GM23338 (cell line): ENCODE data around the gene MIDN. TPM values are rescaled to one million over a fixed set of nuclear protein-coding genes. Genes with fewer than 3 reads are reported as not detected.

ENCODE experiments used
- ATAC-seq: fragments of 200-7000 bp; cut with Tn5 transposase; 3 replicates; pipeline ENCODE4 v1.9.1; 2020
- DNase-seq: peaks from one replicate; pipeline ENCODE4 v3.0.0-alpha.2; 2015; ENCODE audit warnings: low spot score
- H2AFZ ChIP-seq: fragments of 200-600 bp; sonication (generic); 2 replicates; pipeline ENCODE4 v1.8.0; 2016; ENCODE audit warnings: antibody characterized with exemption, mild to moderate bottlenecking, moderate library complexity
- H3F3A ChIP-seq: fragments of 200-600 bp; sonication (generic); replicated peaks from 2 replicates; pipeline ENCODE4 v1.8.0; 2017; ENCODE audit warnings: antibody characterized with exemption, mixed run types, low read depth
- H3K27ac ChIP-seq: fragments of 200-600 bp; sonication (generic); 2 replicates; pipeline ENCODE4 v1.6.1; 2016; ENCODE audit warnings: low read depth
- H3K27me3 ChIP-seq: fragments of 200-600 bp; sonication (generic); 2 replicates; pipeline ENCODE4 v1.8.0; 2016; ENCODE audit warnings: mild to moderate bottlenecking, mixed run types, moderate library complexity; ENCODE audit not compliant: insufficient read depth
- H3K36me3 ChIP-seq: fragments of 200-600 bp; sonication (generic); 2 replicates; pipeline ENCODE4 v1.8.0; 2016; ENCODE audit warnings: mild to moderate bottlenecking; ENCODE audit not compliant: insufficient read depth
- H3K4me1 ChIP-seq: fragments of 200-600 bp; sonication (generic); 2 replicates; pipeline ENCODE4 v1.8.0; 2016; ENCODE audit warnings: mild to moderate bottlenecking, moderate library complexity; ENCODE audit not compliant: insufficient read depth
- H3K4me2 ChIP-seq: fragments of 200-600 bp; sonication (generic); 2 replicates; pipeline ENCODE4 v1.7.1; 2017; ENCODE audit warnings: mixed run types
- H3K4me3 ChIP-seq: fragments of 200-600 bp; sonication (generic); 2 replicates; pipeline ENCODE4 v1.6.1; 2016; ENCODE audit warnings: mixed run types
- H3K79me2 ChIP-seq: fragments of 200-600 bp; sonication (generic); replicated peaks from 2 replicates; pipeline ENCODE4 v1.8.0; 2017; ENCODE audit warnings: mild to moderate bottlenecking; ENCODE audit not compliant: insufficient read depth
- H3K9me2 ChIP-seq: fragments of 200-600 bp; sonication (generic); 2 replicates; pipeline ENCODE4 v1.8.0; 2017; ENCODE audit not compliant: insufficient read depth
- H4K20me1 ChIP-seq: fragments of 200-600 bp; sonication (generic); replicated peaks from 2 replicates; pipeline ENCODE4 v1.8.0; 2017; ENCODE audit warnings: mild to moderate bottlenecking; ENCODE audit not compliant: insufficient read depth
- H3K27ac Mint-ChIP-seq: 2 replicates; pipeline ENCODE4 v1.8.0; 2020; ENCODE audit warnings: inconsistent platforms, mild to moderate bottlenecking, moderate library complexity, mixed read lengths
- H3K27me3 Mint-ChIP-seq: 3 replicates; pipeline ENCODE4 v1.8.0; 2022; ENCODE audit warnings: low read depth, mild to moderate bottlenecking, moderate library complexity, mixed read lengths, inconsistent platforms; ENCODE audit not compliant: insufficient read depth, poor library complexity
- H3K36me3 Mint-ChIP-seq: 3 replicates; pipeline ENCODE4 v1.8.0; 2021; ENCODE audit warnings: low read depth, mild to moderate bottlenecking, inconsistent platforms, moderate library complexity, mixed read lengths
- H3K4me1 Mint-ChIP-seq: 3 replicates; pipeline ENCODE4 v1.8.0; 2020; ENCODE audit warnings: mild to moderate bottlenecking, inconsistent platforms, mixed read lengths
- H3K4me3 Mint-ChIP-seq: 3 replicates; pipeline ENCODE4 v1.8.0; 2021; ENCODE audit warnings: moderate library complexity, mild to moderate bottlenecking, inconsistent platforms, mixed read lengths
- H3K9me3 Mint-ChIP-seq: 3 replicates; pipeline ENCODE4 v1.8.0; 2020; ENCODE audit warnings: moderate library complexity, mild to moderate bottlenecking, inconsistent platforms, mixed read lengths
- CREB1 ChIP-seq: fragments of 250-450 bp; sonication (Bioruptor Pico); IDR thresholded peaks from 2 replicates; pipeline ENCODE4 v1.5.0; 2020; ENCODE audit warnings: low read depth, mild to moderate bottlenecking, moderate library complexity
- ZNF331 ChIP-seq: fragments of 250-450 bp; sonication (Bioruptor Pico); IDR thresholded peaks from 2 replicates; pipeline ENCODE4 v1.5.0; 2020; ENCODE audit warnings: low read depth, mild to moderate bottlenecking, moderate library complexity
- polyA plus RNA-seq: library from polyadenylated mRNA; unstranded; fragments of >200 nt; fragmentation: Nextera tagmentation; extraction: Ambion mirVana; gene quantifications from 2 replicates; pipeline ENCODE4 v1.2.1, GENCODE V29; 2016
- total RNA-seq: library from RNA; depleted of rRNA; stranded (reverse); fragments of >200 nt; shearing (Covaris generic); gene quantifications from 2 replicates; pipeline ENCODE4 v1.2.3, GENCODE V29; 2014
- TF ChIP-seq, protein P1 (sequence below), 2 experiments: fragments of 200-600 bp in 1 of 2; sonication (generic) in 1 of 2; conservative IDR thresholded peaks; 2 replicates each; pipeline versions ENCODE4 v1.5.1 to v1.6.1; 2016 to 2017; ENCODE audit warnings: antibody characterized with exemption in 2 of 2, low read depth in 2 of 2, mild to moderate bottlenecking in 2 of 2, moderate library complexity in 1 of 2
- TF ChIP-seq, protein P2 (sequence below): fragments of 250-450 bp; sonication (Bioruptor Pico); IDR thresholded peaks from 2 replicates; pipeline ENCODE4 v1.5.0; 2020; ENCODE audit warnings: mild to moderate bottlenecking, moderate library complexity

Gene MIDN
- total and polyA plus RNA-seq, 2 experiments from 2014 or later = 28.6 to 113 TPM

DNA sequence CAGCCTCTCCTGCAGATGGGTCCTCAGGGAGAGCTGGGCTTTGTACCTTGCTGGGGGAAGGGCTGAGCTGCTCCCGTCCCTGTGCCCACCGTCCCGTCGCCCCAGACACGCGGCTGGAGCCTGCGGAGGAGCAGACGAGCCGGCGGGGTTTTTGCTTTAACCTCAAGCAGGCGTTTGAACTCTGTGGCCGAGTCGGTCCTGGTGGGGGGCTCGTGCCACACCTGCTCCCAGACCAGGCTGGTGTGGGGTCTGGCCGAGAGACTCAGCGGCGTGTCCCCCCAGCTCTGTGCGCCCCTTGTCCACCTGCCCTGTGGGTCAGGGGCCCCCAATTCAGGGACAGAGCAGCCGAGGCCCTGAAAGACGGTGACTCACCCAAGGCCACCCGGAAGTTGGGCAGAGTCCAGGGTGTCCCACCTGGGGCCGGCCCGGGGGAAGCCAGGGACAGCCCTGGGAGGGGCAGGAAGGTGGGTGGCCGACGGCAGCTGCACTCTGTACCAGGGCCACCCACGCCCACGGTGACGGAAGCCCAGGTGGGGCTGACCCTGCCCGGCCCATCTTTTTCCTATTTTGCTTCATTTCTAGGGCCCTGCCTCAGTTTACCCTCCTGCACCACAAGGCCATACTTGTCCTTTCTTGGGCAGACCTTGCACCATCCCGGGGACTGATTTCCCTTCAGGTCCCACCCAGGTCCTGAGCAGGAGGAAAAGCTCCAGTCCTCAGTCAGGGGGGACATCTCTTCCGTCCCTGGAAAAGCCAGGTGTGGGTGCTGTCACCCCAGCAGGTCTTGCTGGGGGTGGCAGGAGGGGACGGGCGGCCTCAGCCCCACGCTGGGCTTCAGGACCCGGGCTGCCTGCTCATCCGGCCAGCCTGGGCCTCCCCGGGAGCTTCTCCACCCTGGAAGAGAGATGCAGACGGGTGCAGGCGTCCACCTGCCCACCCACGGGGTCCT is 42.6 kb downstream of the MIDN start:
- H3K27me3 ChIP-seq = peaks cover 12% of the 10 kb centered on the region
- H2AFZ ChIP-seq = no peak overlapping the region
- no peak overlapping the region for H3K4me3 ChIP-seq
- Mint-ChIP-seq H3K27me3 (peaks cover 13% of the 10 kb centered on the region), H3K27ac (no peak overlapping the region), H3K36me3 (no peaks in the 10 kb centered on the region), H3K9me3 (no peaks in the 10 kb centered on the region), H3K4me1 (0 out of 3 replicates have a peak, but pooled peaks cover 2% of the 10 kb centered on the region), H3K4me3 (no peak overlapping the region)
- no peak for ATAC-seq
- H3K79me2 ChIP-seq = no peaks in the 10 kb centered on the region
- no peaks in the 10 kb centered on the region for H4K20me1 ChIP-seq
- TF ChIP-seq, protein P1, sequence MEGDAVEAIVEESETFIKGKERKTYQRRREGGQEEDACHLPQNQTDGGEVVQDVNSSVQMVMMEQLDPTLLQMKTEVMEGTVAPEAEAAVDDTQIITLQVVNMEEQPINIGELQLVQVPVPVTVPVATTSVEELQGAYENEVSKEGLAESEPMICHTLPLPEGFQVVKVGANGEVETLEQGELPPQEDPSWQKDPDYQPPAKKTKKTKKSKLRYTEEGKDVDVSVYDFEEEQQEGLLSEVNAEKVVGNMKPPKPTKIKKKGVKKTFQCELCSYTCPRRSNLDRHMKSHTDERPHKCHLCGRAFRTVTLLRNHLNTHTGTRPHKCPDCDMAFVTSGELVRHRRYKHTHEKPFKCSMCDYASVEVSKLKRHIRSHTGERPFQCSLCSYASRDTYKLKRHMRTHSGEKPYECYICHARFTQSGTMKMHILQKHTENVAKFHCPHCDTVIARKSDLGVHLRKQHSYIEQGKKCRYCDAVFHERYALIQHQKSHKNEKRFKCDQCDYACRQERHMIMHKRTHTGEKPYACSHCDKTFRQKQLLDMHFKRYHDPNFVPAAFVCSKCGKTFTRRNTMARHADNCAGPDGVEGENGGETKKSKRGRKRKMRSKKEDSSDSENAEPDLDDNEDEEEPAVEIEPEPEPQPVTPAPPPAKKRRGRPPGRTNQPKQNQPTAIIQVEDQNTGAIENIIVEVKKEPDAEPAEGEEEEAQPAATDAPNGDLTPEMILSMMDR (conservative IDR thresholded peaks at IDR 0.05; ENCODE audit: low read depth in 2 of 2) = no peak
- TF ChIP-seq, protein P2, sequence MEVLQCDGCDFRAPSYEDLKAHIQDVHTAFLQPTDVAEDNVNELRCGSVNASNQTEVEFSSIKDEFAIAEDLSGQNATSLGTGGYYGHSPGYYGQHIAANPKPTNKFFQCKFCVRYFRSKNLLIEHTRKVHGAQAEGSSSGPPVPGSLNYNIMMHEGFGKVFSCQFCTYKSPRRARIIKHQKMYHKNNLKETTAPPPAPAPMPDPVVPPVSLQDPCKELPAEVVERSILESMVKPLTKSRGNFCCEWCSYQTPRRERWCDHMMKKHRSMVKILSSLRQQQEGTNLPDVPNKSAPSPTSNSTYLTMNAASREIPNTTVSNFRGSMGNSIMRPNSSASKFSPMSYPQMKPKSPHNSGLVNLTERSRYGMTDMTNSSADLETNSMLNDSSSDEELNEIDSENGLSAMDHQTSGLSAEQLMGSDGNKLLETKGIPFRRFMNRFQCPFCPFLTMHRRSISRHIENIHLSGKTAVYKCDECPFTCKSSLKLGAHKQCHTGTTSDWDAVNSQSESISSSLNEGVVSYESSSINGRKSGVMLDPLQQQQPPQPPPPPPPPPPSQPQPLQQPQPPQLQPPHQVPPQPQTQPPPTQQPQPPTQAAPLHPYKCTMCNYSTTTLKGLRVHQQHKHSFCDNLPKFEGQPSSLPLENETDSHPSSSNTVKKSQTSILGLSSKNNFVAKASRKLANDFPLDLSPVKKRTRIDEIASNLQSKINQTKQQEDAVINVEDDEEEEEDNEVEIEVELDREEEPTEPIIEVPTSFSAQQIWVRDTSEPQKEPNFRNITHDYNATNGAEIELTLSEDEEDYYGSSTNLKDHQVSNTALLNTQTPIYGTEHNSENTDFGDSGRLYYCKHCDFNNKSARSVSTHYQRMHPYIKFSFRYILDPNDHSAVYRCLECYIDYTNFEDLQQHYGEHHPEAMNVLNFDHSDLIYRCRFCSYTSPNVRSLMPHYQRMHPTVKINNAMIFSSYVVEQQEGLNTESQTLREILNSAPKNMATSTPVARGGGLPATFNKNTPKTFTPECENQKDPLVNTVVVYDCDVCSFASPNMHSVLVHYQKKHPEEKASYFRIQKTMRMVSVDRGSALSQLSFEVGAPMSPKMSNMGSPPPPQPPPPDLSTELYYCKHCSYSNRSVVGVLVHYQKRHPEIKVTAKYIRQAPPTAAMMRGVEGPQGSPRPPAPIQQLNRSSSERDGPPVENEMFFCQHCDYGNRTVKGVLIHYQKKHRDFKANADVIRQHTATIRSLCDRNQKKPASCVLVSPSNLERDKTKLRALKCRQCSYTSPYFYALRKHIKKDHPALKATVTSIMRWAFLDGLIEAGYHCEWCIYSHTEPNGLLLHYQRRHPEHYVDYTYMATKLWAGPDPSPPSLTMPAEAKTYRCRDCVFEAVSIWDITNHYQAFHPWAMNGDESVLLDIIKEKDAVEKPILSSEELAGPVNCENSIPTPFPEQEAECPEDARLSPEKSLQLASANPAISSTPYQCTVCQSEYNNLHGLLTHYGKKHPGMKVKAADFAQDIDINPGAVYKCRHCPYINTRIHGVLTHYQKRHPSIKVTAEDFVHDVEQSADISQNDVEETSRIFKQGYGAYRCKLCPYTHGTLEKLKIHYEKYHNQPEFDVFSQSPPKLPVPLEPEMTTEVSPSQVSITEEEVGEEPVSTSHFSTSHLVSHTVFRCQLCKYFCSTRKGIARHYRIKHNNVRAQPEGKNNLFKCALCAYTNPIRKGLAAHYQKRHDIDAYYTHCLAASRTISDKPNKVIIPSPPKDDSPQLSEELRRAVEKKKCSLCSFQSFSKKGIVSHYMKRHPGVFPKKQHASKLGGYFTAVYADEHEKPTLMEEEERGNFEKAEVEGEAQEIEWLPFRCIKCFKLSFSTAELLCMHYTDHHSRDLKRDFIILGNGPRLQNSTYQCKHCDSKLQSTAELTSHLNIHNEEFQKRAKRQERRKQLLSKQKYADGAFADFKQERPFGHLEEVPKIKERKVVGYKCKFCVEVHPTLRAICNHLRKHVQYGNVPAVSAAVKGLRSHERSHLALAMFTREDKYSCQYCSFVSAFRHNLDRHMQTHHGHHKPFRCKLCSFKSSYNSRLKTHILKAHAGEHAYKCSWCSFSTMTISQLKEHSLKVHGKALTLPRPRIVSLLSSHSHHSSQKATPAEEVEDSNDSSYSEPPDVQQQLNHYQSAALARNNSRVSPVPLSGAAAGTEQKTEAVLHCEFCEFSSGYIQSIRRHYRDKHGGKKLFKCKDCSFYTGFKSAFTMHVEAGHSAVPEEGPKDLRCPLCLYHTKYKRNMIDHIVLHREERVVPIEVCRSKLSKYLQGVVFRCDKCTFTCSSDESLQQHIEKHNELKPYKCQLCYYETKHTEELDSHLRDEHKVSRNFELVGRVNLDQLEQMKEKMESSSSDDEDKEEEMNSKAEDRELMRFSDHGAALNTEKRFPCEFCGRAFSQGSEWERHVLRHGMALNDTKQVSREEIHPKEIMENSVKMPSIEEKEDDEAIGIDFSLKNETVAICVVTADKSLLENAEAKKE (CRISPR knock-in tag) = no peak
- no peak for TF ChIP-seq ZNF331 (CRISPR knock-in tag)
- no peak for TF ChIP-seq CREB1 (CRISPR knock-in tag)
- H3K27ac ChIP-seq = no peak overlapping the region
- H3K4me1 ChIP-seq = no peaks in the 10 kb centered on the region
- DNase-seq = no peak
- H3K9me2 ChIP-seq = no peaks in the 10 kb centered on the region
- no peaks in the 10 kb centered on the region for H3K36me3 ChIP-seq
- H3F3A ChIP-seq = peaks cover 6% of the 10 kb centered on the region; the same call in 1 of the 2 replicates
- no peak overlapping the region for H3K4me2 ChIP-seq
